Liver (tissue), 3 donors: ENCODE results near the gene PILRB.

Source experiments
- CTCF ChIP-seq: fragments of 150-350 bp; IDR thresholded peaks from 2 replicates; pipeline ENCODE4 v1.5.1; 2017; ENCODE audit warnings: improper control_type of control experiment, low read depth, low read length; ENCODE audit not compliant: missing input control
- GABPA ChIP-seq, 2 donors: IDR thresholded peaks in 1 of 2; conservative IDR thresholded peaks in 1 of 2; 2 replicates each; pipeline ENCODE4 v1.6.1; 2016; ENCODE audit warnings: antibody characterized with exemption in 2 of 2, mild to moderate bottlenecking in 1 of 2, moderate library complexity in 1 of 2
- donor health status: healthy.
- donor health status: healthy.

- TF ChIP-seq CTCF = no peak
- no peak for TF ChIP-seq GABPA (IDR thresholded peaks at IDR 0.05 in 1 of 2, conservative IDR thresholded peaks at IDR 0.05 in 1 of 2)
These were observed 918 bp downstream of the PILRB start for GRCh38 chr7:100358857-100359212.
